OCI-LY7 (cell line): ENCODE results near the gene RNF126. TPM values are rescaled to one million over a fixed set of nuclear protein-coding genes. Genes with fewer than 3 reads are reported as not detected.

ENCODE experiments used
- BruUV-seq: library from RNA; stranded (reverse); fragments of 400-500 nt; replicated peaks from 2 replicates; lab custom pipeline; 2021; lab: Mats Ljungman, UMichigan
- CTCF ChIA-PET: fragments of 300-600 bp; sonication (Branson Sonifier 250); formaldehyde crosslinking; loops from one replicate; lab custom pipeline; 2022; ENCODE audit warnings: antibody characterized with exemption; ENCODE audit not compliant: unreplicated experiment; lab: Charles Lee
- POLR2A ChIA-PET: fragments of 300-600 bp; sonication (Branson Sonifier 250); formaldehyde crosslinking; loops from one replicate; lab custom pipeline; 2022; ENCODE audit warnings: antibody characterized with exemption; lab: Charles Lee
- DNase-seq: peaks from one replicate; pipeline ENCODE4 v3.0.0-alpha.2; 2015; ENCODE audit warnings: low spot score
- H2AFZ ChIP-seq: fragments of 200-600 bp; sonication (generic), shearing (Covaris generic); 2 replicates; pipeline ENCODE4 v1.6.1; 2014; ENCODE audit warnings: mild to moderate bottlenecking, antibody characterized with exemption, low read length, moderate library complexity
- H3K27ac ChIP-seq: fragments of 200-600 bp; sonication (generic); 2 replicates; pipeline ENCODE4 v1.5.1; 2014; ENCODE audit warnings: mixed run types, low read depth, mild to moderate bottlenecking, moderate library complexity, low read length, inconsistent platforms; ENCODE audit not compliant: poor library complexity, severe bottlenecking
- H3K36me3 ChIP-seq: fragments of 200-600 bp; sonication (generic); 2 replicates; pipeline ENCODE4 v1.6.1; 2014; ENCODE audit warnings: mild to moderate bottlenecking, antibody characterized with exemption, low read length, moderate library complexity, mixed read lengths; ENCODE audit not compliant: insufficient read depth
- H3K4me1 ChIP-seq: fragments of 200-600 bp; sonication (generic); 2 replicates; pipeline ENCODE4 v1.5.1; 2014; ENCODE audit warnings: mild to moderate bottlenecking, low read length; ENCODE audit not compliant: insufficient read depth, poor library complexity, severe bottlenecking
- H3K4me2 ChIP-seq: fragments of 200-600 bp; sonication (generic); 2 replicates; pipeline ENCODE4 v1.6.1; 2014; ENCODE audit warnings: mild to moderate bottlenecking, low read length
- H3K4me3 ChIP-seq: fragments of 200-600 bp; sonication (generic); 2 replicates; pipeline ENCODE4 v1.5.1; 2014; ENCODE audit warnings: mild to moderate bottlenecking, low read depth, low read length; ENCODE audit not compliant: poor library complexity, severe bottlenecking
- H3K79me2 ChIP-seq: fragments of 200-600 bp; sonication (generic); 2 replicates; pipeline ENCODE4 v1.6.1; 2016; ENCODE audit warnings: low read depth, mild to moderate bottlenecking, low read length, moderate library complexity, mixed read lengths; ENCODE audit not compliant: insufficient read depth
- H3K9me2 ChIP-seq: fragments of 200-600 bp; sonication (generic); 2 replicates; pipeline ENCODE4 v1.6.1; 2016; ENCODE audit warnings: mild to moderate bottlenecking, low read length, mixed read lengths; ENCODE audit not compliant: insufficient read depth
- H3K9me3 ChIP-seq: fragments of 200-600 bp; sonication (generic); 2 replicates; pipeline ENCODE4 v1.6.1; 2014; ENCODE audit warnings: mild to moderate bottlenecking, mixed run types, low read length, mixed read lengths
- H4K20me1 ChIP-seq: fragments of 200-600 bp; sonication (generic); 2 replicates; pipeline ENCODE4 v1.6.1; 2014; ENCODE audit warnings: mild to moderate bottlenecking, antibody characterized with exemption, low read length, moderate library complexity, mixed read lengths; ENCODE audit not compliant: insufficient read depth
- EZH2phosphoT487 ChIP-seq: fragments of 200-600 bp; sonication (generic); IDR thresholded peaks from 2 replicates; pipeline ENCODE4 v1.6.1; 2018; ENCODE audit warnings: low read depth, borderline replicate concordance, mild to moderate bottlenecking, mixed run types, antibody characterized with exemption, low read length, moderate library complexity, mixed read lengths
- intact Hi-C: fragments of 100-400 bp; cut with micrococcal nuclease; formaldehyde crosslinking; loops from one replicate; pipeline ENCODE4 v1.10.0; 2022; ENCODE audit not compliant: unreplicated experiment
- total RNA-seq, 2 experiments: library from RNA; depleted of rRNA in 1 of 2; stranded (reverse); fragments of >200 nt in 1 of 2; shearing (Covaris generic) in 1 of 2; gene quantifications; 2 replicates each; pipeline ENCODE4 v1.2.3, GENCODE V29; 2014 to 2022
- TF ChIP-seq, protein P1 (sequence below): fragments of 200-600 bp; sonication (generic); conservative IDR thresholded peaks from 2 replicates; pipeline ENCODE4 v1.5.1; 2014; ENCODE audit warnings: mild to moderate bottlenecking, antibody characterized with exemption, low read length, moderate library complexity, mixed read lengths

RNF126 gene
- total RNA-seq, 2 experiments from 2014 or later = 98.6 to 104 TPM

DNA sequence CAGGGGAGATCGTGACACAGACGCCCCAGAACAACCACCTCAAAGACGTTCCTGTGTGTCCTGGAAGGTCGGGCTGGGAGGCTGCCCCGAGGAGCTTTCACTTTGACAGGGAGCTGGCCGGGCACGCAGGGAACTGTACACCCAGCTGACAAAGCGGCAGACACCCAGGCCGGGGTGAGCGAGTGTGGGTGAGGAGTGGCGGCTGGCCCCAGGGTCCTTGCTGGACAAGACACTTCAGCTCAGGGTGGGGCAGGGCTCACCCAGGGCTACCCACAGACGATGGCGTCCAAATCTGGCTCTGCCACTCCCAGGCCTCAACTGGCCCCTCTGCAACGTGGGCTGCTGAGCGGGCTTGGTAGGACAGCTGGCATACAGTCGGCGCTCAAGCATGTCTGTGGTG, 21.3 kb downstream of the RNF126 start:
- Histone ChIP-seq H3K27ac (no peak overlapping the region), H3K4me3 (no peak overlapping the region), H3K36me3 (peaks cover 32% of the 10 kb centered on the region), H3K9me2 (no peaks in the 10 kb centered on the region), H4K20me1 (no peaks in the 10 kb centered on the region; the same call in 1 of the 2 replicates), H2AFZ (no peak overlapping the region), H3K4me1 (peaks cover 6% of the 10 kb centered on the region), H3K79me2 (no peaks in the 10 kb centered on the region), H3K9me3 (no peaks in the 10 kb centered on the region), H3K4me2 (no peak overlapping the region)
- intact Hi-C loops = no loop called here
- CTCF ChIA-PET = no interaction called here
- BruUV-seq = no TSS peak
- TF ChIP-seq EZH2phosphoT487 = no peak
- TF ChIP-seq, protein P1, sequence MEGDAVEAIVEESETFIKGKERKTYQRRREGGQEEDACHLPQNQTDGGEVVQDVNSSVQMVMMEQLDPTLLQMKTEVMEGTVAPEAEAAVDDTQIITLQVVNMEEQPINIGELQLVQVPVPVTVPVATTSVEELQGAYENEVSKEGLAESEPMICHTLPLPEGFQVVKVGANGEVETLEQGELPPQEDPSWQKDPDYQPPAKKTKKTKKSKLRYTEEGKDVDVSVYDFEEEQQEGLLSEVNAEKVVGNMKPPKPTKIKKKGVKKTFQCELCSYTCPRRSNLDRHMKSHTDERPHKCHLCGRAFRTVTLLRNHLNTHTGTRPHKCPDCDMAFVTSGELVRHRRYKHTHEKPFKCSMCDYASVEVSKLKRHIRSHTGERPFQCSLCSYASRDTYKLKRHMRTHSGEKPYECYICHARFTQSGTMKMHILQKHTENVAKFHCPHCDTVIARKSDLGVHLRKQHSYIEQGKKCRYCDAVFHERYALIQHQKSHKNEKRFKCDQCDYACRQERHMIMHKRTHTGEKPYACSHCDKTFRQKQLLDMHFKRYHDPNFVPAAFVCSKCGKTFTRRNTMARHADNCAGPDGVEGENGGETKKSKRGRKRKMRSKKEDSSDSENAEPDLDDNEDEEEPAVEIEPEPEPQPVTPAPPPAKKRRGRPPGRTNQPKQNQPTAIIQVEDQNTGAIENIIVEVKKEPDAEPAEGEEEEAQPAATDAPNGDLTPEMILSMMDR = no peak
- DNase-seq = no peak
- POLR2A ChIA-PET = no interaction called here

DNA sequence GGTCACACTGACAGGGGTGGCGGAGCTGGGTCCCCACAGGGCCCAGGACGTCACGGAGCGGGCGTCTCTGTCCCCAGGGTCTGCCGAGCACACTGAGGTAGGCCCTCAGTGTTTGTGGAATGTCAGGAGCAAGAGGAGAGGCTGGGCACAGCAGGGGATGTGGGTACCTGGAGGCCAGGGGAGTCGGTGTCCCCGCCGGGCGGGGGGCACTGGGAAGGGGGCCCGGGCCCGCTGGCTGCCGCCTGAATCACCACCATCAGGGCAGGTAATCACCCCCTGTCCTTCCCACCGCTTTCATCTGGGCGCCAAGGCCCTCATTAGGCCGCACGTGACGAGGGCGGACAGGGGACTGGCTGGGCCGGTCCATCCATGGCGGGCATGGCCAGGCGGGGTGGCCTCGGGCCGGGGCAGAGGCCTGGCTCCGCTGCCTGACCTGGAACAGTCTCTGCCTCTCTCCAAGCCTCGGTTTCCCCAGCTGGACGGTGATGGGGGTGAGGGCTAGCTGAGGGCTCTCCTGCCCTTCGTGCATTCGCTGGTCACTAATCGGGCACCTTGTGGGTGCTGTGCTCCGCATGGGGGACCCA, 22.3 kb downstream of the RNF126 start:
- no TSS peak for BruUV-seq
- H4K20me1 ChIP-seq = no peaks in the 10 kb centered on the region; the same call in 1 of the 2 replicates
- ChIA-PET CTCF (no interaction called here), POLR2A (no interaction called here)
- H3K9me2 ChIP-seq = no peaks in the 10 kb centered on the region
- peak overlapping the region; percentile 77; the same call in 1 of the 2 replicates for H3K4me2 ChIP-seq
- no peaks in the 10 kb centered on the region for H3K79me2 ChIP-seq
- peaks cover 6% of the 10 kb centered on the region for H3K4me1 ChIP-seq
- H2AFZ ChIP-seq = no peak overlapping the region
- TF ChIP-seq EZH2phosphoT487 = no peak
- TF ChIP-seq, protein P1 = no peak
- peaks cover 22% of the 10 kb centered on the region for H3K36me3 ChIP-seq
- H3K4me3 ChIP-seq = no peak overlapping the region
- H3K27ac ChIP-seq = no peak overlapping the region
- DNase-seq = no peak
- H3K9me3 ChIP-seq = no peaks in the 10 kb centered on the region
- intact Hi-C loops = no loop called here

DNA sequence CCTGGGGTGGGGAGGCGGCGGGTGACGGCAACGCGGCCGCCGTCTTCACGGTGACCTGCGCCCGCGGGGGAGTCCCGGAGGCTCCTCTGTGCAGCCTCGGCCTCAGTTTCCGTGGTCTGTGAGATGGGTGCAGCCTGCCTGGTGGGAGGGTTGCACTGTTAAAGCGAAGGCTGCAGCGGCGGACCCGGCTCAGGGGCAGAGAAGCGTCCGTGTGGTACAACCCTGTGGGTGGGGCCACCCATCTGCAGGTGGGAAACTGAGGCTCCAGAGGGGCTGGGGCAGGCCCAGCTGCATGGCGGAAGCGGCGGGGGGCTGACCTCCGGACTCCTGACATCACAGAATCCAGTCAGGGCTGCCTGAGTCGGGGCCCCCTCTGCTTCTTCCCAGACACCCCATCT, 22.9 kb downstream of the RNF126 start:
- peaks cover 6% of the 10 kb centered on the region for H3K4me1 ChIP-seq
- no peaks in the 10 kb centered on the region for H3K9me3 ChIP-seq
- H3K4me2 ChIP-seq = peak overlapping the region; percentile 77
- no peaks in the 10 kb centered on the region for H3K79me2 ChIP-seq
- no TSS peak for BruUV-seq
- ChIA-PET CTCF (no interaction called here), POLR2A (no interaction called here)
- H3K36me3 ChIP-seq = peaks cover 19% of the 10 kb centered on the region
- H3K4me3 ChIP-seq = peak overlapping the region; percentile 57
- H2AFZ ChIP-seq = no peak overlapping the region
- H4K20me1 ChIP-seq = no peaks in the 10 kb centered on the region; the same call in 1 of the 2 replicates
- DNase-seq = no peak
- H3K9me2 ChIP-seq = no peaks in the 10 kb centered on the region
- intact Hi-C loops = no loop called here
- TF ChIP-seq EZH2phosphoT487 = no peak
- TF ChIP-seq, protein P1 = no peak
- H3K27ac ChIP-seq = no peak overlapping the region
